Middle frontal gyrus (tissue), 1 donor: ENCODE data around the gene RGS9.
"Not testable (repeated sequence)": the region's sequence is repeated elsewhere in the genome, so short reads cannot be mapped to it uniquely, and the experiment has no call there.

ENCODE experiments used
- DNase-seq: peaks from one replicate; pipeline ENCODE4 v3.0.0-alpha.2; 2015; ENCODE audit warnings: low spot score; ENCODE audit errors: extremely low spot score

RGS9 gene

DNA sequence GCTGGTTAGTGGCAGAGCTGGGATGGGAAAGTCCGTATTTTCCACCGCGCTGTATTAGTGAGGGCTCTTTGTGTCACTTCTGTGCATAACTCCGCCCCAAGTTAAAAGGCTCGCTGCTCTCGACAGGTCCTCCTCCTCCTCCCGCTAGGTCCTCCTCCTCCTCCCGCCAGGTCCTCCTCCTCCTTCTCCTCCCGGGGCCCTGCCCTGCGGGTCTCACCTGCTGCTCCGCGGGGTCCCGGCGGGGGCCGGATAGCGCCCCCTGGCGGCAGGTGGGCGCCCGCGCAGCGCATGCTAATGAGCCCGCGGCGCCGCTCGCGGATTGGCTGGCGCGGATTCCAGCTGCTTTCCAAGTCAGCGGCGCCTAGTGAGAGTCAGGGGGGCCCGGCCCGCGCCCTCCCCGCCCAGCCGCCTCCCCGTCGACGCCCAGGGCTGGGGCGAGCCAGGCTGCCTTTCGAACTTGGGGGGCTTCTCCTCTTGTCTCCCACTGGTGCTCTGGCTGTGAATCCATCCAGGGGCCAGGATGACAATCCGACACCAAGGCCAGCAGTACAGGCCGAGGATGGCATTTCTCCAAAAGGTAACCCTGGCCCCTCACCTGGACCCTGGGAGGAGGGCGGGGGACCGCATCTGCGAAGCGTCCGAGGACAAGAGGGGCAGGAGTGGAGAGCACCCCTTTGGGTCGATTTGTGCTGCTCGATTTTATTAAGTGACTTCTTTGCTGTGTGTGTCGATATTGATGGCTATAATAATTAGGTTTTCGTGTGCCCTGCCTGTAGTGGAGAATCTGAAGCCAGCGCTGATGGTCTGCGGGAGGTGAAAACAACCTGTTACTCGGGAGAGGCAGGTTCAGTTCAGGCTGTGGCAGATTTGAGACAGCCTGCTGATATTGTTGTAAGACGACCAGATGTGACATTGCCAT is at the start of gene RGS9:
Gene RGS9, plus strand, starts transcription at position 350 of the 919 bp plus-strand sequence. Its CDS starts 171 bp downstream, at position 521.
- peak; percentile 66 for DNase-seq

- no peak for DNase-seq
These were observed 48.4 kb upstream of the RGS9 start for GRCh38 chr17:65088621-65089360.

DNA sequence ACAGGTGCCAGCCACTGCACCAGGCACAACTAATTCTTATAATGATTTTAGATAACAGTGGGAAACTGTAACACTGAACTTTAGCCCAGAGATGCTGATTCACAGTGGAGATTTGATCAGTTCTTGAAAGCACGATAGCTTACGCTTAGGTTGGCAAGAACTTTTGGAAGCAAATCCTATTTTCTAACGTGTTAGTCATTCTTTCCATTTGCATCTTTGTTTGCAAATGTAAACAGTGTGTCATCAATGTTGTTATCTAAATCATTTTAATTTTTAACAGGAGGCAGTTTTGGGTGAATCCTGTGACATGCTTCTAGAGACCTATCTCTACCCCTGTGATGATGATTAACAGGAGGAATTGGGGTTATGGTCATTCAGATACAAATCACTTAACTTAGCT is 44.9 kb upstream of the RGS9 start:
- no peak for DNase-seq

DNA sequence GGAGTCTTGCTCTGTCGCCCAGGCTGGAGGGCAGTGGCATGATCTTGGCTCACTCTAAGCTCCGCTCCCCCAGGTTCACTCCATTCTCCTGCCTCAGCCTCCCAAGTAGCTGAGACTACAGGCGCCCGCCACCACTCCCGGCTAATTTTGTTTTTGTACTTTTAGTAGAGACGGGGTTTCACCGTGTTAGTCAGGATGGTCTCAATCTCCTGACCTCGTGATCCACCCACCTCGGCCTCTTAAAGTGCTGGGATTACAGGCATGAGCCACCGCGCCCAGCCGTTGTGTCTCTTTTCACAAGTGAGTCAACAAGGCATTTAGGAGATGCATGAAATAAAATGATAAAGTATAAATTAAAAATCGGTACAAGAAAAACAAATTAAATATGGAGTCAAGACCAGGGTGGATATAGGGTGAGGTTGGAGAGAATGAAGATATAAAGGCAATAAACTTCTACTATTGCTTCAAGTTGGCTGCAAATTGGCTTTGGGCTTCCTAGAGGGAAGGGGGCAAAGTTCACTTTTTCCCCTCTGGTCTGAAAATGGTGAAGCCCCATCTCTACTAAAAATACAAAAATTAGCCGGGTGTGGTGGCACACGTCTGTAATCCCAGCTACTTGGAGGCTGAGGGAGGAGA is 44.3 kb upstream of the RGS9 start:
- DNase-seq, result not testable (repeated sequence)

GRCh38 chr17:65093930-65094329 is 43.2 kb upstream of the RGS9 start:
- DNase-seq, result no peak

DNA sequence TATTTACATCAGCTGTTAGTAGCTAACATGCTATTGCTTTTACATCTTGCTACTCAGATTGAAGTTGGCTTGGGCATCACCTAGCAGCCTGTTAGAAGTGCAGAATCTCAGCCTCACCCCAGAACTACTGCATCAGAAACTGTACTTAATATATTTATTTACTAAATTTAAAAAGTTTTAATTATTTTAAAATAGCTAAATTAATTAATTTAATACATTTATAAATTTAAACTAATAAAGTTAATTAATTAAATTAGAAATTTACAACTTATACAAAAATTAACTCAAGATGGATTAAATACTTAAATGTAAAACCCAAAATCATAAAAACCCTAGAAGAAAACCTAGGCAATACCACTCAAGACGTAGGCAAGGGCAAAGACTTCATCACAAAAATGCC is 41.7 kb upstream of the RGS9 start:
- no peak for DNase-seq

DNA sequence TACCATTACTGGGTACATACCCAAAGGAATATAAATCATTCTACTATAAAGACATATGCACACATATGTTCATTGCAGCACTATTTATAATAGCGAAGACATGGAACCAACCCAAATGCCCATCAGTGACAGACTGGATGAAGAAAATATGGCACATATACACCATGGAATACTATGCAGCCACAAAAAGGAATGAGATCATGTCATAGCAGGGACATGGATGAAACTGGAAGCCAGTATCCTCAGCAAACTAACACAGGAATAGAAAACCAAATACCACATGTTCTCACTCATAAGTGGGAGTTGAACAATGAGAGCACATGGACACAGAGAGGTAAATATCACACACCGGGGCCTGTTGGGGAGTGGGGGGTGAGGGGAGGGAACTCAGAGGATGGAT is 40.8 kb upstream of the RGS9 start:
- not testable (repeated sequence) for DNase-seq

- DNase-seq, result no peak
These were observed 40.1 kb upstream of the RGS9 start for GRCh38 chr17:65097110-65097509.

GRCh38 chr17:65099475-65099874 is 37.7 kb upstream of the RGS9 start:
- DNase-seq, result no peak

- DNase-seq, result no peak
These were observed 37.2 kb upstream of the RGS9 start for GRCh38 chr17:65099941-65100315.

DNA sequence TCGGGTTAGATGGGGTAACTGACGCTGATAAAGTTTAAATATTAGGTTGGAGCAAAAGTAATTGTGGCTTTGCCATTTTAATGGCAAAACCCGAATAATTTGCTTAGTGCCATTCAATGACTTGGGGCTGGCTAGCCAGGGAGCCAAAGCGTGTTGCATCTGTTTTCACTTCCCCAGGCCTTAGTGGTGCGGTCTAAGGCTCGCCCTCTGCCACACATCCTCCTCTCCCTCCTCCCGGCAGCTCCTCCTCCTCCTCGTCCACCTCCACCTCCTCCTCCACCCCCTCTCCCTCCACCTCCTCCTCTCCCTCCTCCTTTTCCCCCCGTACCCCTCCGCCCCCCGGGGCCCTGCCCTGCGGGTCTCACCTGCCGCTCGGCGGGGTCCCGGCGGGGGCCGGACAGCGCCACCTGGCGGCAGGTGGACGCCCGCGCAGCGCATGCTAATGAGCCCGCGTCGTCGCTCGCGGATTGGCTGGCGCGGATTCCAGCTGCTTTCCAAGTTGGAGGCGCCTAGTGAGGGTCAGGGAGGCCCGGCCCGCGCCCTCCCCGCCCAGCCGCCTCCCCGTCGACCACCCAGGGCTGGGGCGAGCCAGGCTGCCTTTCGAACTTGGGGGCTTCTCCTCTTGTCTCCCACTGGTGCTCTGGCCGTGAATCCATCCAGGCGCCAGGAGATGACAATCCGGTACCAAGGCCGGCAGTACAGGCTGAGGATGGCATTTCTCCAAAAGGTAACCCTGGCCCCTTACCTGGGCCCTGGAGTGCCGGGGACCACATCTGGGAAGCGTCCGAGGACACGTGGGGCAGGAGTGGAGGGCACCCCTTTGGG is 36.6 kb upstream of the RGS9 start:
- peak; percentile 66 for DNase-seq

DNA sequence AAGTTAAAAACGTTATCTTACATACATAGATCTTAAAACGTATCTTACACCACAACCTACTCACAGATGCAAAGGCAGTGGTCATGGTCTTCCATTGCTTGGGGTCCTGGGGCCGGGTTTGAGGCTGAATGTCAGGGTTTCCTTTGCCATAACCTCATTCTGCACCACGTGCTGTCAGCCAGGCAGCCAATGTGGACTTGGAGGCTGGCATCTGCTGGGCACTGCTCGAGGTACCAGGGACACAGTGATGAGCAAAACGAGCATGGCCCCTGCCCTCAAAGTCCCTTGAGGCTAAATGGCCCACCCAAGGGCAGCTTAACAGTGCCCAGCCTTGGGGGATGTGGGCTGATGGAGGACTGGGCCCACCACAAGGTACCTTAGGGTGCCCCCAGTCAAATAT is 35.8 kb upstream of the RGS9 start:
- DNase-seq, result no peak

GRCh38 chr17:65102235-65102634 is 34.9 kb upstream of the RGS9 start:
- no peak for DNase-seq

GRCh38 chr17:65102788-65103187 is 34.4 kb upstream of the RGS9 start:
- DNase-seq, result no peak

- no peak for DNase-seq
These were observed 33.7 kb upstream of the RGS9 start for GRCh38 chr17:65103431-65103830.

- DNase-seq, result no peak
These were observed 33.3 kb upstream of the RGS9 start for GRCh38 chr17:65103896-65104295.

- DNase-seq, result no peak
These were observed 32.6 kb upstream of the RGS9 start for GRCh38 chr17:65104541-65104940.

GRCh38 chr17:65104973-65105372 is 32.2 kb upstream of the RGS9 start:
- no peak for DNase-seq

- no peak for DNase-seq
These were observed 29.0 kb upstream of the RGS9 start for GRCh38 chr17:65108152-65108551.

DNA sequence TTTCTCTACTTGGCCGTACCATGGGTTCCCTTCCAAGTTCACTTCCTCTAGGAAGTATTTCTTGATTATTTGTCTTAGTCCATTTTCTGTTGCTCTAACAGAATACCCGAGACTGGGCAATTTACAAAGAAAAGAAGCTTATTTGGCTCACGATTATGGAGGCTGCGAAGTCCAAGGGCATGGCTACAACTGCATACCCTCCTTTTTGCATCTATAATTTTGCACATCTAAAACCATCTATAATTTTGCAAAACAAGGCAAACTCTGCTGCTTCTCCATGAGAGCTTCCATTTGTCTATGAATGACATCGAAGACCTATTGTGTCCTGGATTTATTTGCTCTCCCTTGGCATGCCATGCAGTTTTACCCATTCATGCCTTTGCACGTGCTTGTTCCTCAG is 27.6 kb upstream of the RGS9 start:
- no peak for DNase-seq

- DNase-seq, result no peak
These were observed 27.0 kb upstream of the RGS9 start for GRCh38 chr17:65109990-65110680.
